Naive thymus-derived CD4-positive, alpha-beta T cell (primary cell): ENCODE measurements around the gene RAC3. TPM values are rescaled to one million over a fixed set of nuclear protein-coding genes. Genes with fewer than 3 reads are reported as not detected.

ENCODE experiments used
- ATAC-seq: fragments of 150-1000 bp; cut with Tn5 transposase; 2 replicates; pipeline ENCODE4 v1.10.0; 2021; ENCODE audit warnings: mild to moderate bottlenecking, moderate library complexity
- CTCF ChIA-PET: fragments of 350-600 bp; sonication (Branson Sonifier 250); formaldehyde crosslinking; loops from one replicate; lab custom pipeline; 2021; ENCODE audit warnings: antibody characterized with exemption; lab: Charles Lee
- POLR2A ChIA-PET: fragments of 350-600 bp; sonication (Branson Sonifier 250); formaldehyde crosslinking; loops from one replicate; lab custom pipeline; 2021; ENCODE audit warnings: antibody characterized with exemption, inconsistent platforms; lab: Charles Lee
- DNase-seq, 9 donors: peaks; one replicate each; pipeline versions ENCODE4 v3.0.0 to v3.0.0-alpha.2; 2020 to 2022; ENCODE audit warnings: mixed read lengths in 1 of 9
- H3K27ac ChIP-seq: one replicate; pipeline ENCODE4 v1.7.0; 2013; ENCODE audit warnings: mild to moderate bottlenecking, low read depth, low read length, moderate library complexity
- H3K27me3 ChIP-seq, 2 donors: one replicate each; pipeline ENCODE4 v1.7.0; 2013; ENCODE audit warnings: low read length in 2 of 2, mild to moderate bottlenecking in 2 of 2, moderate library complexity in 2 of 2; ENCODE audit not compliant: control insufficient read depth in 2 of 2, insufficient read depth in 2 of 2
- H3K36me3 ChIP-seq, 3 experiments: 1 replicate in 2 of 3; 2 replicates in 1 of 3; pipeline ENCODE4 v1.7.0; 2013; ENCODE audit warnings: low read length in 3 of 3, mild to moderate bottlenecking in 3 of 3, moderate library complexity in 1 of 3; ENCODE audit not compliant: insufficient read depth in 3 of 3, control insufficient read depth in 2 of 3
- H3K4me1 ChIP-seq, 2 donors: one replicate each; pipeline ENCODE4 v1.7.0; 2013; ENCODE audit warnings: low read length in 2 of 2, mild to moderate bottlenecking in 2 of 2, moderate library complexity in 1 of 2; ENCODE audit not compliant: control insufficient read depth in 2 of 2, insufficient read depth in 2 of 2
- H3K4me3 ChIP-seq: 2 replicates; pipeline ENCODE4 v1.7.0; 2013; ENCODE audit warnings: mild to moderate bottlenecking, low read length
- H3K9me3 ChIP-seq, 3 experiments: 1 replicate in 2 of 3; 2 replicates in 1 of 3; pipeline ENCODE4 v1.7.0; 2013; ENCODE audit warnings: low read length in 3 of 3; ENCODE audit not compliant: control insufficient read depth in 2 of 3
- H3K27ac Mint-ChIP-seq, 9 donors: one replicate each; pipeline ENCODE4 v1.8.0; 2020 to 2022; ENCODE audit warnings: mixed read lengths in 9 of 9, mild to moderate bottlenecking in 8 of 9, moderate library complexity in 5 of 9, inconsistent platforms in 2 of 9
- H3K27me3 Mint-ChIP-seq, 5 donors: one replicate each; pipeline ENCODE4 v1.8.0; 2021 to 2022; ENCODE audit warnings: mixed read lengths in 5 of 5, mild to moderate bottlenecking in 1 of 5
- H3K36me3 Mint-ChIP-seq, 5 donors: one replicate each; pipeline ENCODE4 v1.8.0; 2020 to 2022; ENCODE audit warnings: mixed read lengths in 5 of 5, mild to moderate bottlenecking in 3 of 5, inconsistent platforms in 1 of 5
- H3K4me1 Mint-ChIP-seq, 7 donors: one replicate each; pipeline ENCODE4 v1.8.0; 2020 to 2022; ENCODE audit warnings: mixed read lengths in 7 of 7, mild to moderate bottlenecking in 3 of 7, inconsistent platforms in 1 of 7
- H3K4me3 Mint-ChIP-seq, 10 donors: one replicate each; pipeline ENCODE4 v1.8.0; 2020 to 2022; ENCODE audit warnings: mild to moderate bottlenecking in 10 of 10, mixed read lengths in 10 of 10, moderate library complexity in 6 of 10, inconsistent platforms in 2 of 10
- H3K9me3 Mint-ChIP-seq, 11 donors: one replicate each; pipeline ENCODE4 v1.8.0; 2020 to 2022; ENCODE audit warnings: mixed read lengths in 11 of 11, mild to moderate bottlenecking in 4 of 11, inconsistent platforms in 1 of 11, moderate library complexity in 1 of 11
- intact Hi-C, 2 donors: fragments of 100-400 bp; cut with micrococcal nuclease; formaldehyde crosslinking; loops; one replicate each; pipeline ENCODE4 v1.15.1; 2023
- polyA plus RNA-seq, 2 donors: library from polyadenylated mRNA; unstranded; fragments of 300-500 nt; fragmentation: Illumina TruSeq; gene quantifications; one replicate each; pipeline ENCODE4 v1.2.3, GENCODE V29; 2021
- total RNA-seq, 6 experiments: library from RNA in 5 of 6; stranded (reverse) in 5 of 6; gene quantifications; 1 replicate in 5 of 6; 2 replicates in 1 of 6; pipeline ENCODE4 v1.2.3 and lab custom pipeline; 2021 to 2026

RAC3 gene
- total and polyA plus RNA-seq, 7 experiments from 2014 or later, result 1.3 to 8.5 (median 2.1) TPM; not detected in 2

- H3K36me3 Mint-ChIP-seq, result peaks cover 0 to 9% (median 2%) of the 10 kb centered on the region in 5 donors
- H3K4me1 ChIP-seq, result peaks cover 14 to 19% of the 10 kb centered on the region in 2 donors
- CTCF ChIA-PET, result no interaction called here
- H3K4me3 ChIP-seq, result no peak overlapping the region
- intact Hi-C loops, result no loop called here
- peak overlapping the region in 1 of 9 donors; percentile 48 for H3K27ac Mint-ChIP-seq
- DNase-seq (no peak), ATAC-seq (no peak)
- H3K27me3 ChIP-seq, result no peaks in the 10 kb centered on the region
- no peak overlapping the region for H3K27ac ChIP-seq
- H3K9me3 ChIP-seq, result no peaks in the 10 kb centered on the region
- peak overlapping the region in 2 of 10 donors; percentile 31 to 47 for H3K4me3 Mint-ChIP-seq
- no peaks in the 10 kb centered on the region for H3K27me3 Mint-ChIP-seq
- H3K36me3 ChIP-seq, result peaks cover 0 to 40% (median 0%) of the 10 kb centered on the region in 3 experiments
- H3K4me1 Mint-ChIP-seq, result peaks cover 5 to 19% (median 13%) of the 10 kb centered on the region in 7 donors
- POLR2A ChIA-PET, result interaction anchor here (0.7 kb wide), 1 partner anchor 10 kb away, joined by 5 read pairs; the partner anchor contains the start of gene DCXR
- no peaks in the 10 kb centered on the region for H3K9me3 Mint-ChIP-seq
These were observed 16.6 kb downstream of the RAC3 start for GRCh38 chr17:82047914-82048570.

- Mint-ChIP-seq H3K4me3 (peak overlapping the region in 3 of 10 donors; percentile 28 to 68 (median 31)), H3K36me3 (peaks cover 0 to 9% (median 2%) of the 10 kb centered on the region in 5 donors), H3K27ac (no peak overlapping the region), H3K9me3 (no peaks in the 10 kb centered on the region), H3K27me3 (no peaks in the 10 kb centered on the region), H3K4me1 (peaks cover 5 to 24% (median 13%) of the 10 kb centered on the region in 7 donors)
- Histone ChIP-seq H3K27me3 (no peaks in the 10 kb centered on the region), H3K4me1 (peaks cover 18 to 24% of the 10 kb centered on the region in 2 donors), H3K4me3 (no peak overlapping the region), H3K36me3 (peaks cover 0 to 40% (median 0%) of the 10 kb centered on the region in 3 experiments), H3K27ac (no peak overlapping the region), H3K9me3 (no peaks in the 10 kb centered on the region)
- CTCF ChIA-PET, result no interaction called here
- POLR2A ChIA-PET, result interaction anchor here (0.7 to 7.7 kb wide), 2 partner anchors 17 to 73 kb away, joined by 4 to 54 read pairs; partner anchors contain the start of gene DUS1L
- intact Hi-C loops, result no loop called here
- ATAC-seq, result no peak
- DNase-seq, result no peak
These were observed 17.1 kb downstream of the RAC3 start for GRCh38 chr17:82048571-82048971.

GRCh38 chr17:82049106-82049505 lies 17.6 kb downstream of the RAC3 start:
- no peaks in the 10 kb centered on the region for H3K9me3 Mint-ChIP-seq
- ChIA-PET CTCF (no interaction called here), POLR2A (interaction anchor here (0.7 to 7.7 kb wide), 2 partner anchors 16 to 72 kb away, joined by 4 to 54 read pairs; partner anchors contain the start of gene DUS1L)

GRCh38 chr17:82049521-82049971 lies 18.1 kb downstream of the RAC3 start:
- Histone ChIP-seq H3K27ac (no peak overlapping the region), H3K36me3 (peaks cover 0 to 49% (median 3%) of the 10 kb centered on the region in 3 experiments), H3K9me3 (no peaks in the 10 kb centered on the region), H3K4me1 (peaks cover 18 to 31% of the 10 kb centered on the region in 2 donors), H3K27me3 (no peaks in the 10 kb centered on the region), H3K4me3 (no peak overlapping the region)
- peaks cover 5 to 28% (median 13%) of the 10 kb centered on the region in 7 donors for H3K4me1 Mint-ChIP-seq
- CTCF ChIA-PET, result no interaction called here
- peak overlapping the region in 1 of 9 donors; percentile 62 for H3K27ac Mint-ChIP-seq
- intact Hi-C loops, result no loop called here
- DNase-seq (no peak), ATAC-seq (no peak)
- no peaks in the 10 kb centered on the region for H3K9me3 Mint-ChIP-seq
- H3K27me3 Mint-ChIP-seq, result no peaks in the 10 kb centered on the region
- peak overlapping the region in 2 of 10 donors; percentile 85 to 92 for H3K4me3 Mint-ChIP-seq
- POLR2A ChIA-PET, result interaction anchor here (7.7 kb wide), 1 partner anchor 16 kb away, joined by 54 read pairs; the partner anchor contains the start of gene DUS1L
- peaks cover 0 to 9% (median 2%) of the 10 kb centered on the region in 5 donors for H3K36me3 Mint-ChIP-seq

More at GRCh38 chr17:82049106-82049505, 17.6 kb downstream of the RAC3 start:
- H3K4me3 Mint-ChIP-seq, result peak overlapping the region in 4 of 10 donors; percentile 9 to 92 (median 44)
- peaks cover 0 to 45% (median 0%) of the 10 kb centered on the region in 3 experiments for H3K36me3 ChIP-seq
- intact Hi-C loops, result no loop called here
- peaks cover 18 to 30% of the 10 kb centered on the region in 2 donors for H3K4me1 ChIP-seq
- H3K4me1 Mint-ChIP-seq, result peaks cover 5 to 28% (median 13%) of the 10 kb centered on the region in 7 donors
- no peaks in the 10 kb centered on the region for H3K27me3 ChIP-seq
- peak overlapping the region in 1 of 9 donors; percentile 22 for H3K27ac Mint-ChIP-seq
- H3K27ac ChIP-seq, result no peak overlapping the region
- H3K4me3 ChIP-seq, result no peak overlapping the region
- no peaks in the 10 kb centered on the region for H3K9me3 ChIP-seq
- no peak for ATAC-seq
- H3K27me3 Mint-ChIP-seq, result no peaks in the 10 kb centered on the region
- H3K36me3 Mint-ChIP-seq, result peaks cover 0 to 9% (median 2%) of the 10 kb centered on the region in 5 donors
- DNase-seq, result no peak

GRCh38 chr17:82050152-82050760 lies 18.8 kb downstream of the RAC3 start:
- H3K27me3 ChIP-seq, result no peaks in the 10 kb centered on the region
- no peaks in the 10 kb centered on the region for H3K9me3 Mint-ChIP-seq
- peak overlapping the region; percentile 60 to 92 (median 86) for H3K4me3 Mint-ChIP-seq
- H3K4me1 Mint-ChIP-seq, result peaks cover 5 to 28% (median 13%) of the 10 kb centered on the region in 7 donors
- ChIA-PET CTCF (interaction anchor here (1.2 kb wide), 1 partner anchor 12 kb away, joined by 6 read pairs; the partner anchor contains the start of gene DCXR), POLR2A (interaction anchor here (1.1 to 7.7 kb wide), 2 partner anchors 15 to 77 kb away, joined by 3 to 54 read pairs; partner anchors contain the start of gene DUS1L)
- intact Hi-C loops, result no loop called here
- ATAC-seq, result no peak
- H3K36me3 ChIP-seq, result peaks cover 0 to 56% (median 3%) of the 10 kb centered on the region in 3 experiments
- H3K27ac Mint-ChIP-seq, result peak overlapping the region in 8 of 9 donors; percentile 19 to 91 (median 71)
- H3K36me3 Mint-ChIP-seq, result peaks cover 0 to 9% (median 2%) of the 10 kb centered on the region in 5 donors
- peaks cover 18 to 31% of the 10 kb centered on the region in 2 donors for H3K4me1 ChIP-seq
- H3K9me3 ChIP-seq, result no peaks in the 10 kb centered on the region
- DNase-seq, result no peak
- H3K27ac ChIP-seq, result no peak overlapping the region
- no peak overlapping the region for H3K4me3 ChIP-seq
- no peaks in the 10 kb centered on the region for H3K27me3 Mint-ChIP-seq
